Stimulated activated naive CD4-positive, alpha-beta T cell (primary cell): Measurements from ENCODE around the gene PRR15L.
A peak's percentile ranks its signal among the peaks of the same experiment; 100 is the strongest.
"Not testable (repeated sequence)": the region's sequence is repeated elsewhere in the genome, so short reads cannot be mapped to it uniquely, and the experiment has no call there.

Experiments
- DNase-seq, 6 experiments: peaks; one replicate each; lab custom pipeline; 2025; lab: John Stamatoyannopoulos, UW

The PRR15L gene

GRCh38 chr17:47988445-47988844 lies 30.8 kb upstream of the PRR15L start:
- DNase-seq: not testable (repeated sequence)

- DNase-seq: no peak
Measured at GRCh38 chr17:47987240-47987835, 29.7 kb upstream of the PRR15L start.

GRCh38 chr17:47986520-47986919 lies 28.8 kb upstream of the PRR15L start:
- no peak for DNase-seq

GRCh38 chr17:47983492-47984223 lies 26.0 kb upstream of the PRR15L start:
- DNase-seq: no peak

GRCh38 chr17:47982645-47983390 lies 25.1 kb upstream of the PRR15L start:
- DNase-seq: no peak

- no peak for DNase-seq
Measured at GRCh38 chr17:47982091-47982617, 24.5 kb upstream of the PRR15L start.

GRCh38 chr17:47981462-47981861 lies 23.8 kb upstream of the PRR15L start:
- no peak for DNase-seq

- DNase-seq: no peak
Measured at GRCh38 chr17:47980541-47980940, 22.9 kb upstream of the PRR15L start.

- DNase-seq: peak; percentile 2 to 18 (median 10)
Measured at GRCh38 chr17:47978324-47978723, 20.6 kb upstream of the PRR15L start.

GRCh38 chr17:47975823-47976205 lies 18.1 kb upstream of the PRR15L start:
- DNase-seq: no peak

GRCh38 chr17:47975189-47975822 lies 17.6 kb upstream of the PRR15L start:
- no peak for DNase-seq

GRCh38 chr17:47973541-47973940 lies 15.9 kb upstream of the PRR15L start:
- no peak for DNase-seq

- DNase-seq: peak; percentile 94 to 97 (median 96)
Measured at GRCh38 chr17:47970725-47971499, 13.2 kb upstream of the PRR15L start, which contains the start of gene CDK5RAP3. TSS of gene CDK5RAP3 (plus strand) at chr17:47971113. CDS start at chr17:47971147, 34 bp downstream.

- DNase-seq: no peak
Measured at GRCh38 chr17:47969930-47970724, 12.4 kb upstream of the PRR15L start.

GRCh38 chr17:47968836-47969235 lies 11.2 kb upstream of the PRR15L start:
- DNase-seq: no peak

GRCh38 chr17:47967607-47968252 lies 10.0 kb upstream of the PRR15L start:
- DNase-seq: no peak

GRCh38 chr17:47966079-47966519 lies 8.4 kb upstream of the PRR15L start:
- no peak for DNase-seq

GRCh38 chr17:47964856-47965255 lies 7.2 kb upstream of the PRR15L start:
- DNase-seq: no peak

GRCh38 chr17:47962901-47963300 lies 5.2 kb upstream of the PRR15L start:
- DNase-seq: no peak

GRCh38 chr17:47961406-47961805 lies 3.7 kb upstream of the PRR15L start:
- DNase-seq: no peak
